GM19193 (cell line): ENCODE data around the gene LGI2.

Source experiments
- POLR2A ChIP-seq: IDR thresholded peaks from 4 replicates; pipeline ENCODE4 v1.6.1; 2011; ENCODE audit not compliant: insufficient read depth, insufficient read length; ENCODE audit errors: extremely low read depth

The LGI2 gene

GRCh38 chr4:25019501-25019900 is 11.2 kb downstream of the LGI2 start:
- TF ChIP-seq POLR2A: no peak

GRCh38 chr4:25015012-25015411 is 15.7 kb downstream of the LGI2 start:
- TF ChIP-seq POLR2A: no peak

- no peak for TF ChIP-seq POLR2A
Observed at GRCh38 chr4:25013756-25014661, 16.7 kb downstream of the LGI2 start.

GRCh38 chr4:25012655-25013054 is 18.1 kb downstream of the LGI2 start:
- TF ChIP-seq POLR2A: no peak

- no peak for TF ChIP-seq POLR2A
Observed at GRCh38 chr4:25011135-25011866, 19.4 kb downstream of the LGI2 start.

GRCh38 chr4:25007598-25007997 is 23.1 kb downstream of the LGI2 start:
- no peak for TF ChIP-seq POLR2A

- no peak for TF ChIP-seq POLR2A
Observed at GRCh38 chr4:25002681-25003080, 28.1 kb downstream of the LGI2 start.

- no peak for TF ChIP-seq POLR2A
Observed at GRCh38 chr4:25001509-25001908, 29.2 kb downstream of the LGI2 start.

- TF ChIP-seq POLR2A: no peak
Observed at GRCh38 chr4:25000639-25001038, 30.1 kb downstream of the LGI2 start.

- no peak for TF ChIP-seq POLR2A
Observed at GRCh38 chr4:24999392-25000089, 31.2 kb downstream of the LGI2 start.

GRCh38 chr4:24995346-24995919 is 35.3 kb downstream of the LGI2 start:
- TF ChIP-seq POLR2A: no peak

GRCh38 chr4:24993551-24994080 is 37.1 kb downstream of the LGI2 start:
- no peak for TF ChIP-seq POLR2A

GRCh38 chr4:24992968-24993367 is 37.8 kb downstream of the LGI2 start:
- TF ChIP-seq POLR2A: no peak

GRCh38 chr4:24991015-24991414 is 39.7 kb downstream of the LGI2 start:
- no peak for TF ChIP-seq POLR2A

- TF ChIP-seq POLR2A: no peak
Observed at GRCh38 chr4:24989327-24989726, 41.4 kb downstream of the LGI2 start.

GRCh38 chr4:24988776-24989175 is 42.0 kb downstream of the LGI2 start:
- TF ChIP-seq POLR2A: no peak
